Sigmoid colon (tissue), 7 donors: ENCODE measurements around the gene YIF1B. TPM values are rescaled to one million over a fixed set of nuclear protein-coding genes. Genes with fewer than 3 reads are reported as not detected.

Source experiments
- DNase-seq: peaks from one replicate; pipeline ENCODE4 v3.0.0-alpha.2; 2019
- H3K27ac ChIP-seq, 4 donors: fragments of 200-600 bp; sonication (generic); one replicate each; pipeline ENCODE4 v1.5.1; 2016 to 2019; ENCODE audit warnings: mild to moderate bottlenecking in 1 of 4
- H3K27me3 ChIP-seq, 3 donors: fragments of 200-600 bp; sonication (generic); one replicate each; pipeline ENCODE4 v1.5.1; 2019; ENCODE audit warnings: mild to moderate bottlenecking in 1 of 3
- H3K36me3 ChIP-seq, 4 donors: fragments of 200-600 bp; sonication (generic); one replicate each; pipeline ENCODE4 v1.5.1; 2016 to 2019
- H3K4me1 ChIP-seq, 4 donors: fragments of 200-600 bp; sonication (generic); one replicate each; pipeline ENCODE4 v1.5.1; 2017 to 2019
- H3K4me3 ChIP-seq, 4 donors: fragments of 200-600 bp; sonication (generic); one replicate each; pipeline ENCODE4 v1.5.1; 2017 to 2019; ENCODE audit warnings: mild to moderate bottlenecking in 2 of 4, moderate library complexity in 1 of 4
- H3K9me3 ChIP-seq, 4 donors: fragments of 200-600 bp in 3 of 4; sonication (generic) in 3 of 4; one replicate each; pipeline versions ENCODE4 v1.5.1 to v1.6.1; 2013 to 2019
- EP300 ChIP-seq, 4 donors: sonication (generic); formaldehyde crosslinking; IDR thresholded peaks; one replicate each; pipeline ENCODE4 v1.6.1; 2017; ENCODE audit warnings: antibody characterized with exemption in 4 of 4
- POLR2A ChIP-seq, 2 donors: fragments of 450-650 bp; IDR thresholded peaks; one replicate each; pipeline ENCODE4 v1.6.1; 2016; ENCODE audit warnings: antibody characterized with exemption in 2 of 2, mild to moderate bottlenecking in 2 of 2, moderate library complexity in 2 of 2
- POLR2AphosphoS5 ChIP-seq, 4 donors: sonication (generic); formaldehyde crosslinking; IDR thresholded peaks; one replicate each; pipeline ENCODE4 v1.6.1; 2017; ENCODE audit warnings: antibody characterized with exemption in 4 of 4
- WGBS, 2 donors: extraction: QIAGEN DNeasy Blood & Tissue Kit; methylation state at CpG; one replicate each; pipeline ENCODE4 v1.1.7; 2013; 5-methylcytosine and 5-hydroxymethylcytosine counted together
- intact Hi-C: fragments of 100-400 bp; cut with DNase I; formaldehyde crosslinking; loops from one replicate; pipeline ENCODE4 v1.15.1; 2023
- polyA plus RNA-seq, 3 donors: library from polyadenylated mRNA; stranded (reverse); fragments of 200-250 nt; gene quantifications; one replicate each; pipeline ENCODE4 v1.2.3, GENCODE V29; 2013
- total RNA-seq, 4 donors: library from RNA; depleted of rRNA; stranded (reverse); fragments of >200 nt; gene quantifications; one replicate each; pipeline ENCODE4 v1.1.0, GENCODE V29; 2016
- TF ChIP-seq, protein P1 (sequence below), 4 experiments: fragments of 450-650 bp in 3 of 4; fragments of 200-600 bp in 1 of 4; IDR thresholded peaks; one replicate each; pipeline ENCODE4 v1.5.1; 2016 to 2019; ENCODE audit warnings: antibody characterized with exemption in 4 of 4, mild to moderate bottlenecking in 3 of 4, moderate library complexity in 2 of 4
- donor health status: healthy with polysubstance abuse.
- donor health status: Bipolar disorder and iron deficiency.
- donor health status: healthy.

Gene YIF1B
- total and polyA plus RNA-seq, 7 donors = 12.5 to 77.5 (median 14.3) TPM

DNA sequence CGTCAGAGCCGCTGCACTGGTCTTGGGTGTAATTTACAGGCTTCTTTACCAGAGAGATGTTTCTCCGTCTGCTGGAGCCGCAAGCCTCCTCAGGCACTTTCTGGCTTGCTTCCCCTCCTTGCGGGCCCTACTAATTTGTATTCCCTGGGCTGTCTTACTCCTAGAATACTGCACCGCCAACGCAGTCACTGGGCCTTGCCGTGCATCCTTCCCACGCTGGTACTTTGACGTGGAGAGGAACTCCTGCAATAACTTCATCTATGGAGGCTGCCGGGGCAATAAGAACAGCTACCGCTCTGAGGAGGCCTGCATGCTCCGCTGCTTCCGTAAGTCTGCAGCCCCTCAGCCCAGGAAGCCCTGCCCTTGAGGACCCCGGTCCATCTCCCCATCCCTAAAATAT lies 25.8 kb downstream of the YIF1B start:
- H3K27me3 ChIP-seq = no peaks in the 10 kb centered on the region
- intact Hi-C loops = no loop called here
- no peak for DNase-seq
- no peak overlapping the region for H3K4me3 ChIP-seq
- H3K36me3 ChIP-seq = no peaks in the 10 kb centered on the region
- TF ChIP-seq POLR2AphosphoS5 (IDR thresholded peaks at IDR 0.05) (no peak), EP300 (IDR thresholded peaks at IDR 0.05) (no peak), POLR2A (IDR thresholded peaks at IDR 0.05) (no peak)
- TF ChIP-seq, protein P1, sequence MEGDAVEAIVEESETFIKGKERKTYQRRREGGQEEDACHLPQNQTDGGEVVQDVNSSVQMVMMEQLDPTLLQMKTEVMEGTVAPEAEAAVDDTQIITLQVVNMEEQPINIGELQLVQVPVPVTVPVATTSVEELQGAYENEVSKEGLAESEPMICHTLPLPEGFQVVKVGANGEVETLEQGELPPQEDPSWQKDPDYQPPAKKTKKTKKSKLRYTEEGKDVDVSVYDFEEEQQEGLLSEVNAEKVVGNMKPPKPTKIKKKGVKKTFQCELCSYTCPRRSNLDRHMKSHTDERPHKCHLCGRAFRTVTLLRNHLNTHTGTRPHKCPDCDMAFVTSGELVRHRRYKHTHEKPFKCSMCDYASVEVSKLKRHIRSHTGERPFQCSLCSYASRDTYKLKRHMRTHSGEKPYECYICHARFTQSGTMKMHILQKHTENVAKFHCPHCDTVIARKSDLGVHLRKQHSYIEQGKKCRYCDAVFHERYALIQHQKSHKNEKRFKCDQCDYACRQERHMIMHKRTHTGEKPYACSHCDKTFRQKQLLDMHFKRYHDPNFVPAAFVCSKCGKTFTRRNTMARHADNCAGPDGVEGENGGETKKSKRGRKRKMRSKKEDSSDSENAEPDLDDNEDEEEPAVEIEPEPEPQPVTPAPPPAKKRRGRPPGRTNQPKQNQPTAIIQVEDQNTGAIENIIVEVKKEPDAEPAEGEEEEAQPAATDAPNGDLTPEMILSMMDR (IDR thresholded peaks at IDR 0.05) = no peak
- no peaks in the 10 kb centered on the region for H3K9me3 ChIP-seq
- 95% methylated on average over 15 of the region's 15 CpGs for WGBS, 2 donors
- H3K4me1 ChIP-seq = peaks cover 0 to 44% (median 28%) of the 10 kb centered on the region in 4 donors
- peak overlapping the region in 3 of 4 donors; percentile 28 to 64 (median 54) for H3K27ac ChIP-seq

DNA sequence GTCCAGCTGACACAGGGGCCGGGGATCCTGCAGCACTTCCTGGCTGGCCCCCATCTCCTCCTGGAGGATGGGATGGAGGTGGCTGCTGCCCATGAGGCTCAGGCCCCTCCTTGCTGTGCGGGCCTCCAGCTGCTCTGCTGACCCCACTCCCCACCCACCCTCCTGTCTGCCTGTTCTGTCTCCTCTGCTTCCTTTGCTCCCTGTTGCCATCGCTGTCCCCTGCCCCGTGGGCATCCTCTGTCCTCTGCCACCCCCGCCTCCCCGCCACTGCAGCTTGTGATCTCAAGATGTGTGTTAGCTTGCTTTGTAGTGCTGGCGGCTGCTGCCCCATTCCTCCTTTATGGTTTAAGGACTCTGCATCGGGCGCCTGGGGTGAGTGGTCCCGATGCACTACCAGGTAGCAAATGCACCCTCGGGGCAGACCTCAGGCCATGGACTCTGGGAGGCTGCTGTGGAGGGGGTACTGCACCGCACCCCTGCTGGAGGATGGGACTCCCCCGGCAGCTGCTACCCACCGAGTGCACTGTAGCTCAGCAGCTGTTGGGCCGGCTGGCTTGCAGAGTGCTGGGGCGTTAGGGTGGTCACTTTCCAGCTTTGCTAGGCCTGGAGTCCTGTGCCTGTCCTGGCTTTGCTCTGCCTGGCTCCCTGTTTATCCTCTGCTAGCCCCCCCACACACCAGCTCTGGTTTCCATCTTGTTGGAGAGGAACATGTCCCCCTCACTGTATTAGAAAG lies 27.5 kb downstream of the YIF1B start:
- Histone ChIP-seq H3K36me3 (no peaks in the 10 kb centered on the region), H3K27me3 (no peaks in the 10 kb centered on the region), H3K9me3 (no peaks in the 10 kb centered on the region), H3K27ac (no peak overlapping the region), H3K4me3 (no peak overlapping the region), H3K4me1 (peaks cover 0 to 44% (median 28%) of the 10 kb centered on the region in 4 donors)
- 88% methylated on average over 16 of the region's 16 CpGs for WGBS, 2 donors
- intact Hi-C loops = no loop called here
- TF ChIP-seq, protein P1 (IDR thresholded peaks at IDR 0.05) = no peak
- TF ChIP-seq EP300 (IDR thresholded peaks at IDR 0.05) (no peak), POLR2A (IDR thresholded peaks at IDR 0.05) (no peak), POLR2AphosphoS5 (IDR thresholded peaks at IDR 0.05) (no peak)
- no peak for DNase-seq

DNA sequence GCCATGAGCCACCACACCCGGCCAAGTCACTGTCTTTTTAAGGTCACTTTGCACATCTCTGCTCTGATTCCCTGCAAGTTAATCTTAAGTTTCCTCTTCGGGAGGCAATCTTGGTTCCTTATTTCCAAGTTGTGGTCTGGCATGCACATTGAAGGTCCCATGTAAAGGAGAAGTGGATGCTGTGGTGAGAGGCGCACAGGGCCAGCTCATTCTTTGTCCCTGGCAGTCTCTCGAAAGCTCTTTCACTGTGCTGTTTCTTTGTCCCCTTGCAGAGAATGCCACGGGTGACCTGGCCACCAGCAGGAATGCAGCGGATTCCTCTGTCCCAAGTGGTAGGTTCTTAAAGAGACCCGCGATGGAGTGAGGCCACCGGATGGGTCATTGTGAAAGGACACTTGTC lies 28.1 kb downstream of the YIF1B start:
- intact Hi-C loops = no loop called here
- no peaks in the 10 kb centered on the region for H3K27me3 ChIP-seq
- peaks cover 0 to 44% (median 28%) of the 10 kb centered on the region in 4 donors for H3K4me1 ChIP-seq
- 73 to 80% methylated on average over 9 of the region's 9 CpGs for WGBS, 2 donors
- H3K4me3 ChIP-seq = no peak overlapping the region
- H3K36me3 ChIP-seq = no peaks in the 10 kb centered on the region
- no peaks in the 10 kb centered on the region for H3K9me3 ChIP-seq
- H3K27ac ChIP-seq = no peak overlapping the region
- DNase-seq = no peak
- TF ChIP-seq EP300 (IDR thresholded peaks at IDR 0.05) (no peak), POLR2A (IDR thresholded peaks at IDR 0.05) (no peak), POLR2AphosphoS5 (IDR thresholded peaks at IDR 0.05) (no peak)
- TF ChIP-seq, protein P1 (IDR thresholded peaks at IDR 0.05) = no peak

DNA sequence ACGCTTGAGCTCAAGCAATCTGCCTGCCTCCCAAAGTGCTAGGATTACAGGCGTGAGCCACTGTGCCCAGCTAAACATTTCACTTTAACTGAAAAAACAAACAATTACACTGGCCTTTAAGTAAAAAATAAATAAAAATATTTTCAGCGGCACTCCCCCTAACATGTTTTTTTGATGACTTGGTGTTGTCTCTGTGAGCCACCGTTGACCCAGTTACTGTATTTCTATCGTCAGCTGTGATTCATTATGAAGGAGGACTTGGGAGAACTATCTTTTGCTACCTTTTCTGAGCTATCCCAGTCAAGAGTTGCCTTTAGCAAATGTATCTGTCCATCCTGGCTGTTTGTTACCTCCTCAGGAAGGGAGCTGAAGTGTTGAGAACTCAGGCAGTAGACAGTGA lies 30.2 kb downstream of the YIF1B start:
- H3K27ac ChIP-seq = no peak overlapping the region
- peaks cover 0 to 24% (median 15%) of the 10 kb centered on the region in 4 donors for H3K4me1 ChIP-seq
- no peak for TF ChIP-seq POLR2AphosphoS5 (IDR thresholded peaks at IDR 0.05)
- TF ChIP-seq POLR2A (IDR thresholded peaks at IDR 0.05) = no peak
- TF ChIP-seq EP300 (IDR thresholded peaks at IDR 0.05) = no peak
- TF ChIP-seq, protein P1 (IDR thresholded peaks at IDR 0.05) = no peak
- intact Hi-C loops = no loop called here
- no peaks in the 10 kb centered on the region for H3K9me3 ChIP-seq
- no peaks in the 10 kb centered on the region for H3K27me3 ChIP-seq
- no peak for DNase-seq
- H3K4me3 ChIP-seq = no peak overlapping the region
- 90 to 95% methylated on average over 5 of the region's 5 CpGs for WGBS, 2 donors
- H3K36me3 ChIP-seq = no peaks in the 10 kb centered on the region
